ENCODE measurements around the gene PDCD1LG2. TPM values are rescaled to one million over a fixed set of nuclear protein-coding genes. Genes with fewer than 3 reads are reported as not detected.

The PDCD1LG2 gene
- total RNA-seq, 4 donors from 2014 or later, result 0.47 to 4.6 (median 2.4) TPM

DNA sequence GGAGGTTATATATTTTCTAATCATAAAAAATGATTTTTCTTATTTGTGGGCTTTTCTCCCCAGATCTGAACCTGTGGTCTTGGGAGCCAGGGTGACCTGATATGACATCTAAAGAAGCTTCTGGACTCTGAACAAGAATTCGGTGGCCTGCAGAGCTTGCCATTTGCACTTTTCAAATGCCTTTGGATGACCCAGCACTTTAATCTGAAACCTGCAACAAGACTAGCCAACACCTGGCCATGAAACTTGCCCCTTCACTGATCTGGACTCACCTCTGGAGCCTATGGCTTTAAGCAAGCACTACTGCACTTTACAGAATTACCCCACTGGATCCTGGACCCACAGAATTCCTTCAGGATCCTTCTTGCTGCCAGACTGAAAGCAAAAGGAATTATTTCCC lies 59.6 kb downstream of the PDCD1LG2 start:
- 82 to 100% methylated on average over 1 of the region's 1 CpG for WGBS, 2 donors (ENCODE audit: low coverage in 1 of 2)
- Histone ChIP-seq H3K27ac (no peak overlapping the region), H3K27me3 (no peaks in the 10 kb centered on the region), H3K4me1 (no peaks in the 10 kb centered on the region), H3K4me3 (no peak overlapping the region), H3K9me3 (no peaks in the 10 kb centered on the region), H3K36me3 (no peaks in the 10 kb centered on the region)
- no peak for TF ChIP-seq POLR2AphosphoS5 (IDR thresholded peaks at IDR 0.05)
- TF ChIP-seq, protein P1, sequence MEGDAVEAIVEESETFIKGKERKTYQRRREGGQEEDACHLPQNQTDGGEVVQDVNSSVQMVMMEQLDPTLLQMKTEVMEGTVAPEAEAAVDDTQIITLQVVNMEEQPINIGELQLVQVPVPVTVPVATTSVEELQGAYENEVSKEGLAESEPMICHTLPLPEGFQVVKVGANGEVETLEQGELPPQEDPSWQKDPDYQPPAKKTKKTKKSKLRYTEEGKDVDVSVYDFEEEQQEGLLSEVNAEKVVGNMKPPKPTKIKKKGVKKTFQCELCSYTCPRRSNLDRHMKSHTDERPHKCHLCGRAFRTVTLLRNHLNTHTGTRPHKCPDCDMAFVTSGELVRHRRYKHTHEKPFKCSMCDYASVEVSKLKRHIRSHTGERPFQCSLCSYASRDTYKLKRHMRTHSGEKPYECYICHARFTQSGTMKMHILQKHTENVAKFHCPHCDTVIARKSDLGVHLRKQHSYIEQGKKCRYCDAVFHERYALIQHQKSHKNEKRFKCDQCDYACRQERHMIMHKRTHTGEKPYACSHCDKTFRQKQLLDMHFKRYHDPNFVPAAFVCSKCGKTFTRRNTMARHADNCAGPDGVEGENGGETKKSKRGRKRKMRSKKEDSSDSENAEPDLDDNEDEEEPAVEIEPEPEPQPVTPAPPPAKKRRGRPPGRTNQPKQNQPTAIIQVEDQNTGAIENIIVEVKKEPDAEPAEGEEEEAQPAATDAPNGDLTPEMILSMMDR (IDR thresholded peaks at IDR 0.05), result no peak
- TF ChIP-seq EP300 (IDR thresholded peaks at IDR 0.05), result no peak
- TF ChIP-seq POLR2A (IDR thresholded peaks at IDR 0.05), result no peak
- no peak for ATAC-seq

DNA sequence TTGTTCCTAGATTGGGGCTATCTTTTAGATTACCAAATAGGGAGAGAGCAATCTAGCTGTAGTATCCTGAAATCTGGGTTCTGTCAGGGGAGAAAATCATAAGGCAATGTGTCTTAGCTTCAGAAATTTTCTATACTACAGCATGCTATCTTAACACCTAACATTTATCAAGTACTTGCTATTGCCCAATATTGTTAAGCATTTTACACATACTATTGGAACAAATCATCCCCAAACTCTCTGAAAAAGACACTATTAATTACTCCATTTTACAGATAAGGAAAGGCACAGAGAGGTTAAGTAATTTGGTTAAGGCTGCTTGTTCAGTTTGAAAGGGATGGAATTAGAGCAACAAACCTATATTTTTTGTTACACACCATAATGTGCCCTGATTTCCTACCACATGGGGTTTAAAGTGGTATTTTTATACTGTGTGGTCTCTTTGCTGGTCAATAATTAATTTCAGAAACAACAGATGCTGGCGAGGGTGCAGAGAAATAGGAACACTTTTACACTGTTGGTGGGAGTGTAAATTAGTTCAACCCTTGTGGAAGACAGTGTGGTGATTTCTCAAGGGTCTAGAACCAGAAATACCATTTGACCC lies 61.4 kb downstream of the PDCD1LG2 start:
- Histone ChIP-seq H3K27ac (no peak overlapping the region), H3K27me3 (no peaks in the 10 kb centered on the region), H3K4me1 (no peaks in the 10 kb centered on the region), H3K4me3 (no peak overlapping the region), H3K36me3 (peaks cover 0 to under 1% of the 10 kb centered on the region in 2 donors), H3K9me3 (no peaks in the 10 kb centered on the region)
- 90% methylated on average over 1 of the region's 1 CpG; no CpG with 5 or more reads in 1 of the 2 donors for WGBS, 2 donors (ENCODE audit: low coverage in 1 of 2)
- TF ChIP-seq, protein P1 (IDR thresholded peaks at IDR 0.05), result no peak
- no peak for TF ChIP-seq POLR2AphosphoS5 (IDR thresholded peaks at IDR 0.05)
- TF ChIP-seq EP300 (IDR thresholded peaks at IDR 0.05), result no peak
- TF ChIP-seq POLR2A (IDR thresholded peaks at IDR 0.05), result no peak
- ATAC-seq, result no peak

DNA sequence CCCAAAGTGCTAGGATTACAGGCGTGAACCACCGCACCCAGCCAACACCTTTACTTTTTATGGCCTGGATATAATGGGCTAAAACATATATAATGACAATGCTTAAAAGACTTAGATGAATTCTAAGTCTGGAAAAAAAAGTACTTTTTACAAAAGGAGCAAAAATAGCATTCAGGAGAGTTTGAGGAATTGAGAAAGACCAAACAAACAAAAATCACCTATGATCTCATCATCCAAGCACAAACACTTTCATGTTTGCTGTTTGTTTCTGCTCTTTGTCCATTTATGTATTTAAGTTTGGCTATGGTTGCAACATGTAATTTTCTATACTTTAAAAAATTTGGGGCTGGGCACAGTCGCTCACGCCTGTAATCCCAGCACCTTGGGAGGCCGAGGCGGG lies 63.8 kb downstream of the PDCD1LG2 start:
- H3K4me1 ChIP-seq, result no peaks in the 10 kb centered on the region
- H3K4me3 ChIP-seq, result no peak overlapping the region
- no peaks in the 10 kb centered on the region for H3K9me3 ChIP-seq
- no peaks in the 10 kb centered on the region for H3K27me3 ChIP-seq
- WGBS, 2 donors (ENCODE audit: low coverage in 1 of 2), result 100% methylated on average over 4 to 6 of the region's 6 CpGs
- ATAC-seq, result no peak
- peaks cover 0 to 7% of the 10 kb centered on the region in 2 donors for H3K36me3 ChIP-seq
- no peak overlapping the region for H3K27ac ChIP-seq
- TF ChIP-seq, protein P1 (IDR thresholded peaks at IDR 0.05), result no peak
- TF ChIP-seq EP300 (IDR thresholded peaks at IDR 0.05) (no peak), POLR2AphosphoS5 (IDR thresholded peaks at IDR 0.05) (no peak), POLR2A (IDR thresholded peaks at IDR 0.05) (no peak)

DNA sequence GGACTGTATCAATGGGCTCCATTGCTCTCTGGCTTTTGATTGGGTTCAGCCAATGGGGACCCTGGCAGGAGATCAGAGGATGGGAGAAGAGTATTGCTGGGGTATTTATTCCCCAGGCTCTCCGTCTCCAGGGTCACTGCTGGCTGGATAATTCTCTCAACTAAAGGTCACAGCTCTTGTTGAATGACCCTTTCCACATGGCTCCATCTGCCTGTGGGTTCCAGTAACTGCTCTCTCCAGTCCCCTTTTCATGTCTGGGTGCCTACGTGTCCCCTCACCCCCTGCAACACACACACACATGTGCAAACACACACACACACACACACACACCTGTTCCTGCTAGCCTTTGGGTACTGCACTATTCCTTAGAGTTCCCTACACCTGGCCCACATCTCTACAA lies 64.7 kb downstream of the PDCD1LG2 start:
- no peaks in the 10 kb centered on the region for H3K4me1 ChIP-seq
- no peak for ATAC-seq
- TF ChIP-seq POLR2AphosphoS5 (IDR thresholded peaks at IDR 0.05), result no peak
- TF ChIP-seq POLR2A (IDR thresholded peaks at IDR 0.05), result no peak
- no peak for TF ChIP-seq EP300 (IDR thresholded peaks at IDR 0.05)
- TF ChIP-seq, protein P1 (IDR thresholded peaks at IDR 0.05), result no peak
- no peak overlapping the region for H3K4me3 ChIP-seq
- no peaks in the 10 kb centered on the region for H3K27me3 ChIP-seq
- peaks cover 0 to 7% of the 10 kb centered on the region in 2 donors for H3K36me3 ChIP-seq
- H3K27ac ChIP-seq, result no peak overlapping the region
- H3K9me3 ChIP-seq, result no peaks in the 10 kb centered on the region
- WGBS, 2 donors (ENCODE audit: low coverage in 1 of 2), result 60% methylated on average over 1 of the region's 2 CpGs; no CpG with 5 or more reads in 1 of the 2 donors

DNA sequence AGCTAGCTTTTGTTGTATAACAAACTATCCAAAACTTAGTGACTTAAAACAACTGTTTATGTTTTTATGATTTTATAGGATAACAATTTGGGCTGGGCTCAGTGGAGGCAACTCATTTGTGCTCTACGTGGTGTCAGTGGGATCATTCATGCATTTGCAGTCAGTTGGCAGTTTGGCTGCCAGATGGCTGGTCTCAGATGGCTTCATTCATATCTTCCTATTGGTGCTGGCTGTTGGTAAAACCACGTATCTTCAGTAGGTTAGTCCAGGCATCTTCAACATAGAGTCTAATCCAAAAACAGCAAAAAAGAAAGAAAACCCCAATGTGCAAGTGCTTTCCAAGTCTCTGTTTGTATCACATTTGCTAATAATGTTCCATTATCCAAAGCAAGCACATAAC lies 66.9 kb downstream of the PDCD1LG2 start:
- TF ChIP-seq POLR2AphosphoS5 (IDR thresholded peaks at IDR 0.05), result no peak
- no peak for TF ChIP-seq EP300 (IDR thresholded peaks at IDR 0.05)
- TF ChIP-seq, protein P1 (IDR thresholded peaks at IDR 0.05), result no peak
- no peak for TF ChIP-seq POLR2A (IDR thresholded peaks at IDR 0.05)
- peaks cover 0 to 7% of the 10 kb centered on the region in 2 donors for H3K36me3 ChIP-seq
- ATAC-seq, result no peak

More for the DNA sequence above, 66.9 kb downstream of the PDCD1LG2 start:
- Histone ChIP-seq H3K27me3 (no peaks in the 10 kb centered on the region), H3K9me3 (no peaks in the 10 kb centered on the region), H3K27ac (no peak overlapping the region), H3K4me1 (no peaks in the 10 kb centered on the region), H3K4me3 (no peak overlapping the region)
- 82 to 100% methylated on average over 1 to 2 of the region's 2 CpGs for WGBS, 2 donors (ENCODE audit: low coverage in 1 of 2)

Data from gastroesophageal sphincter (tissue), 4 donors.